GM04503 (cell line): Measurements from ENCODE around the gene KLHL10.
"Not testable (repeated sequence)": the region's sequence is repeated elsewhere in the genome, so short reads cannot be mapped to it uniquely, and the experiment has no call there.

Source experiments
- DNase-seq: peaks from one replicate; pipeline ENCODE4 v3.0.0-alpha.2; 2012; ENCODE audit warnings: low read depth

Gene KLHL10

GRCh38 chr17:41851382-41851781 is 13.8 kb downstream of the KLHL10 start:
- not testable (repeated sequence) for DNase-seq

- DNase-seq: no peak
Measured at GRCh38 chr17:41860254-41860931, 22.8 kb downstream of the KLHL10 start.

- DNase-seq: no peak
Measured at GRCh38 chr17:41863074-41863848, 25.6 kb downstream of the KLHL10 start.

GRCh38 chr17:41864498-41864835 is 26.8 kb downstream of the KLHL10 start:
- no peak for DNase-seq

GRCh38 chr17:41864836-41865595 is 27.4 kb downstream of the KLHL10 start, which contains the start of gene KLHL11:
Gene KLHL11 (minus strand): TSS chr17:41865423. CDS start chr17:41865370, 53 bp downstream.
- DNase-seq: peak; percentile 50

GRCh38 chr17:41865596-41865893 is 27.9 kb downstream of the KLHL10 start:
- no peak for DNase-seq

- no peak for DNase-seq
Measured at GRCh38 chr17:41868568-41868967, 30.9 kb downstream of the KLHL10 start.

- no peak for DNase-seq
Measured at GRCh38 chr17:41869426-41869825, 31.8 kb downstream of the KLHL10 start.

- DNase-seq: no peak
Measured at GRCh38 chr17:41870097-41870496, 32.5 kb downstream of the KLHL10 start.

GRCh38 chr17:41870627-41871026 is 33.0 kb downstream of the KLHL10 start:
- DNase-seq: no peak

- no peak for DNase-seq
Measured at GRCh38 chr17:41871789-41872188, 34.2 kb downstream of the KLHL10 start.

- peak; percentile 39 for DNase-seq
Measured at GRCh38 chr17:41873559-41874292, 36.1 kb downstream of the KLHL10 start.

- not testable (repeated sequence) for DNase-seq
Measured at GRCh38 chr17:41874293-41874670, 36.7 kb downstream of the KLHL10 start.

GRCh38 chr17:41880130-41880529 is 42.5 kb downstream of the KLHL10 start:
- no peak for DNase-seq

- DNase-seq: no peak
Measured at GRCh38 chr17:41882756-41883155, 45.1 kb downstream of the KLHL10 start.

- DNase-seq: no peak
Measured at GRCh38 chr17:41885733-41886132, 48.1 kb downstream of the KLHL10 start.

- no peak for DNase-seq
Measured at GRCh38 chr17:41888332-41888965, 50.8 kb downstream of the KLHL10 start.

- no peak for DNase-seq
Measured at GRCh38 chr17:41891135-41892020, 53.8 kb downstream of the KLHL10 start.

- DNase-seq: no peak
Measured at GRCh38 chr17:41892021-41892376, 54.4 kb downstream of the KLHL10 start.

GRCh38 chr17:41893384-41893783 is 55.8 kb downstream of the KLHL10 start:
- no peak for DNase-seq

GRCh38 chr17:41894791-41895331 is 57.2 kb downstream of the KLHL10 start:
- peak; percentile 85 for DNase-seq
